ENCODE results near the gene SLC16A7.

- TF ChIP-seq CTCF (IDR thresholded peaks at IDR 0.05) (no peak), POLR2A (IDR thresholded peaks at IDR 0.05) (no peak), EP300 (IDR thresholded peaks at IDR 0.05) (no peak)
Measured at GRCh38 chr12:59643550-59643949, 47.7 kb downstream of the SLC16A7 start.
